ENCODE data around the gene ADRA2A. TPM values are rescaled to one million over a fixed set of nuclear protein-coding genes. Genes with fewer than 3 reads are reported as not detected.

Gene ADRA2A
- 0.03 to 0.14 TPM (median 0.07 TPM) in 5 replicates for total RNA-seq (2022; extraction: Qiagen RNA extraction; ENCODE audit: low read depth)

GRCh38 chr10:111076682-111077478 lies at the start of gene ADRA2A:
Gene ADRA2A (plus strand): TSS chr10:111077029. CDS start chr10:111077997, 968 bp downstream.

Other genes starting within 250 kb of the ADRA2A start
- gene PDCD4, start 205.1 kb upstream of the ADRA2A start, total RNA-seq (2022; extraction: Qiagen RNA extraction; ENCODE audit: low read depth) = 22.3 to 30.7 TPM (median 25.1 TPM) in 5 replicates
- gene BBIP1, start 157.8 kb upstream of the ADRA2A start, total RNA-seq (2022; extraction: Qiagen RNA extraction; ENCODE audit: low read depth) = 34.3 to 47.9 TPM (median 35.7 TPM) in 5 replicates
- 15.7 to 20.5 TPM (median 18.5 TPM) in 5 replicates for gene SHOC2, start 157.4 kb upstream of the ADRA2A start, total RNA-seq (2022; extraction: Qiagen RNA extraction; ENCODE audit: low read depth)

All from A549 treated with GW870086 at 1 μM for 4 hours (cell line).